Measurements from ENCODE around the gene GAD2.

DNA sequence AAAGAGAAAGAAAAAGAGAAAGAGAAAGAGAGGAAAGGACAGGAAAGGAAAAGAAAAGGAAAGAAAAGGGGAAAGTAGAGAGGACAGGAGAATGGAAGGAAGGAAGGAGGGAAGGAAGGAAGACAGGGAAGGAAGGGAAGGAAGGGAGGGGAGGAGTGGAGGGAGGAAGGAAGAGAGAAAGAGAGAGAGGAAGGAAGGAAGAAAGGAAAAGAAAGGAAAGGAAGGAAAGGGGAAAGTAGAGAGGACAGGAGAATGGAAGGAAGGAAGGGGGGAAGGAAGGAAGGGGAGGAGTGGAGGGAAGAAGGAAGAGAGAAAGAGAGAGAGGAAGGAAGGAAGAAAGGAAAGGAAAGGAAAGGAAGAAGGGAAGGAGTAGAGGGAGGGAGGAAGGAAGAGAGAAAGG lies 125.1 kb downstream of the GAD2 start:
- TF ChIP-seq POLR2A (IDR thresholded peaks at IDR 0.05; ENCODE audit: low read length) (no peak), GATA1 (IDR thresholded peaks at IDR 0.05; ENCODE audit: low read depth, low read length) (no peak)

Measured in erythroblast (primary cell).